ENCODE measurements around the gene CLDN5. TPM values are rescaled to one million over a fixed set of nuclear protein-coding genes. Genes with fewer than 3 reads are reported as not detected.
A peak's percentile ranks its signal among the peaks of the same experiment; 100 is the strongest.

CLDN5 gene
- total RNA-seq, 1 experiment from 2014 or later = not detected

GRCh38 chr22:19479355-19480172, 44.6 kb downstream of the CLDN5 start, which contains the start of gene CDC45:
Gene CDC45, plus strand, starts transcription at chr22:19479920. Its CDS starts 49 bp downstream, at chr22:19479969.
- Histone ChIP-seq H3K4me1 (peaks cover 6% of the 10 kb centered on the region; the same call in 1 of the 2 replicates), H3K27me3 (replicated peaks; ENCODE audit: control insufficient read depth, insufficient read depth, low read length) (no peaks in the 10 kb centered on the region), H3K9me3 (no peaks in the 10 kb centered on the region), H3K36me3 (ENCODE audit: control insufficient read depth, insufficient read depth, low read length) (0 out of 2 replicates have a peak, but pooled peaks cover 2% of the 10 kb centered on the region), H3K4me3 (ENCODE audit: low read depth, low read length) (peak within 1 kb of the TSS; percentile 96)
- no TSS peak for BruUV-seq (replicated peaks)
- Mint-ChIP-seq H3K27ac (ENCODE audit: unreplicated experiment) (peak within 1 kb of the TSS; percentile 100), H3K4me1 (ENCODE audit: low read depth, unreplicated experiment) (peaks cover 23% of the 10 kb centered on the region), H3K27me3 (ENCODE audit: insufficient read depth, unreplicated experiment) (no peaks in the 10 kb centered on the region), H3K36me3 (ENCODE audit: insufficient read depth, unreplicated experiment) (peaks cover 52% of the 10 kb centered on the region), H3K9me3 (ENCODE audit: unreplicated experiment) (no peaks in the 10 kb centered on the region), H3K4me3 (ENCODE audit: unreplicated experiment) (peak within 1 kb of the TSS; percentile 95)
- intact Hi-C loops (cut with micrococcal nuclease; ENCODE audit: unreplicated experiment) = loop anchor here (1.0 to 10.0 kb wide), 4 partner anchors 32 to 302 kb away; partner anchors contain the start of genes C22orf39, MRPL40 and SLC25A1
- ChIA-PET CTCF (interaction anchor here (0.9 to 1.5 kb wide), 3 partner anchors 150 to 300 kb away, joined by 3 to 6 read pairs (median 3); no protein-coding TSS in a partner anchor), POLR2A (interaction anchor here (0.7 to 1.0 kb wide), 10 partner anchors 16 to 301 kb away, joined by 3 to 10 read pairs (median 4); partner anchors contain the start of genes C22orf39, MRPL40 and SLC25A1)
- TF ChIP-seq CTCF (IDR thresholded peaks at IDR 0.05; ENCODE audit: insufficient read depth in 1 of 2, low read depth in 1 of 2, low read length in 1 of 2, severe bottlenecking in 1 of 2, unreplicated experiment in 1 of 2) = no peak
- DNase-seq = peak; percentile 95 to 97

GRCh38 chr22:19478901-19479354, 45.3 kb downstream of the CLDN5 start, which contains the start of gene UFD1:
Gene UFD1, minus strand, starts transcription at chr22:19479193. Its CDS starts 108 bp downstream, at chr22:19479085.
- intact Hi-C loops (cut with micrococcal nuclease; ENCODE audit: unreplicated experiment) = loop anchor here (1.0 to 10.0 kb wide), 4 partner anchors 32 to 302 kb away; partner anchors contain the start of genes C22orf39, MRPL40 and SLC25A1
- POLR2A ChIA-PET = interaction anchor here (0.7 to 1.0 kb wide), 5 partner anchors 20 to 47 kb away, joined by 3 to 10 read pairs (median 3); partner anchors contain the start of genes C22orf39 and MRPL40
- CTCF ChIA-PET = interaction anchor here (0.9 to 2.3 kb wide), 4 partner anchors 151 to 299 kb away, joined by 3 to 11 read pairs (median 4); no protein-coding TSS in a partner anchor
- peak within 1 kb of the TSS; percentile 96 for H3K4me3 ChIP-seq (ENCODE audit: low read depth, low read length)
- H3K9me3 Mint-ChIP-seq (ENCODE audit: unreplicated experiment) = no peaks in the 10 kb centered on the region
- H3K36me3 Mint-ChIP-seq (ENCODE audit: insufficient read depth, unreplicated experiment) = peaks cover 48% of the 10 kb centered on the region
- peaks cover 23% of the 10 kb centered on the region for H3K4me1 Mint-ChIP-seq (ENCODE audit: low read depth, unreplicated experiment)
- H3K36me3 ChIP-seq (ENCODE audit: control insufficient read depth, insufficient read depth, low read length) = 0 out of 2 replicates have a peak, but pooled peaks cover 2% of the 10 kb centered on the region
- no peaks in the 10 kb centered on the region for H3K27me3 Mint-ChIP-seq (ENCODE audit: insufficient read depth, unreplicated experiment)
- no peak for TF ChIP-seq CTCF (IDR thresholded peaks at IDR 0.05; ENCODE audit: insufficient read depth in 1 of 2, low read depth in 1 of 2, low read length in 1 of 2, severe bottlenecking in 1 of 2, unreplicated experiment in 1 of 2)
- peak within 1 kb of the TSS; percentile 100 for H3K27ac Mint-ChIP-seq (ENCODE audit: unreplicated experiment)
- H3K4me1 ChIP-seq = peaks cover 6% of the 10 kb centered on the region; the same call in 1 of the 2 replicates
- no peaks in the 10 kb centered on the region for H3K27me3 ChIP-seq (replicated peaks; ENCODE audit: control insufficient read depth, insufficient read depth, low read length)
- H3K4me3 Mint-ChIP-seq (ENCODE audit: unreplicated experiment) = peak within 1 kb of the TSS; percentile 95
- no peaks in the 10 kb centered on the region for H3K9me3 ChIP-seq
- peak; percentile 84 to 86 for DNase-seq
- BruUV-seq (replicated peaks) = no TSS peak

All from Caco-2 (cell line).